Heart left ventricle (tissue), 16 donors: ENCODE results near the gene IQCH. TPM values are rescaled to one million over a fixed set of nuclear protein-coding genes. Genes with fewer than 3 reads are reported as not detected.
A peak's percentile ranks its signal among the peaks of the same experiment; 100 is the strongest.

Experiments used
- ATAC-seq, 4 donors: fragments of 200-7000 bp; cut with Tn5 transposase; one replicate each; pipeline ENCODE4 v1.9.1; 2020 to 2022; ENCODE audit warnings: moderate library complexity in 4 of 4, mild to moderate bottlenecking in 3 of 4, moderate number of reproducible peaks in 1 of 4
- DNase-seq, 5 donors: peaks; one replicate each; pipeline ENCODE4 v3.0.0-alpha.2; 2020
- H3K27ac ChIP-seq, 12 donors: fragments of 200-600 bp; sonication (generic) in 4 of 12; one replicate each; pipeline versions ENCODE4 v1.5.0 to v1.8.0; 2016 to 2022; ENCODE audit warnings: mild to moderate bottlenecking in 2 of 12
- H3K27me3 ChIP-seq, 9 donors: fragments of 200-600 bp; sonication (generic) in 2 of 9; one replicate each; pipeline versions ENCODE4 v1.5.1 to v1.8.0; 2016 to 2022; ENCODE audit warnings: mild to moderate bottlenecking in 3 of 9
- H3K36me3 ChIP-seq, 9 donors: fragments of 200-600 bp; sonication (generic) in 2 of 9; one replicate each; pipeline versions ENCODE4 v1.5.0 to v1.8.0; 2018 to 2022; ENCODE audit warnings: mild to moderate bottlenecking in 2 of 9
- H3K4me1 ChIP-seq, 12 donors: fragments of 200-600 bp; sonication (generic) in 4 of 12; one replicate each; pipeline versions ENCODE4 v1.5.0 to v1.8.0; 2016 to 2022; ENCODE audit warnings: mild to moderate bottlenecking in 3 of 12
- H3K4me3 ChIP-seq, 12 donors: fragments of 200-600 bp; sonication (generic) in 4 of 12; one replicate each; pipeline versions ENCODE4 v1.5.0 to v1.8.0; 2017 to 2022; ENCODE audit warnings: mild to moderate bottlenecking in 9 of 12, moderate library complexity in 4 of 12
- H3K9me3 ChIP-seq, 12 donors: fragments of 200-600 bp; sonication (generic) in 4 of 12; one replicate each; pipeline versions ENCODE4 v1.5.0 to v1.8.0; 2016 to 2022; ENCODE audit warnings: mild to moderate bottlenecking in 1 of 12
- CTCF ChIP-seq, 12 donors: fragments of 200-600 bp; sonication (generic) in 4 of 12; IDR thresholded peaks; one replicate each; pipeline versions ENCODE4 v1.5.0 to v1.8.0; 2018 to 2022; ENCODE audit warnings: antibody characterized with exemption in 12 of 12, mild to moderate bottlenecking in 5 of 12
- POLR2A ChIP-seq, 2 donors: fragments of 450-650 bp; IDR thresholded peaks; one replicate each; pipeline ENCODE4 v1.6.1; 2017; ENCODE audit warnings: antibody characterized with exemption in 2 of 2, mild to moderate bottlenecking in 2 of 2, moderate library complexity in 2 of 2
- WGBS, 4 donors: extraction: QIAGEN DNeasy Blood & Tissue Kit in 2 of 4; methylation state at CpG; one replicate each; pipeline versions ENCODE4 v1.1.5 to v1.1.7; 2013 to 2018; 5-methylcytosine and 5-hydroxymethylcytosine counted together
- intact Hi-C, 10 donors: fragments of 100-400 bp; cut with DNase I; formaldehyde crosslinking; loops; one replicate each; pipeline versions ENCODE4 v1.11.1 to v1.14.2; 2022
- polyA plus RNA-seq, 2 donors: library from polyadenylated mRNA; stranded (reverse); fragments of 200-250 nt; gene quantifications; one replicate each; pipeline ENCODE4 v1.2.3, GENCODE V29; 2013
- total RNA-seq, 9 donors: library from RNA; depleted of rRNA in 2 of 9; stranded (reverse); fragments of >200 nt in 2 of 9; fragmentation: NEBNext Ultra II Directional in 3 of 9; extraction: Animal tissue kit (Norgen Biotek cat#: 25700) in 3 of 9; gene quantifications; one replicate each; pipeline versions ENCODE4 v1.1.0 to v1.2.4, GENCODE V29; 2016 to 2023
- donor health status: ischemic (EF 13 %, LVEDD 7.1; RV severe dilation, severe dysfunction).
- donor health status: healthy with polysubstance abuse.
- donor health status: DM: no; HTN: yes; CAD: no.
- donor health status: DM: no; HTN: no; CAD: no.
- donor health status: ischemic (EF 25% LVEDD 6.9; RV normal size, moderate dysfunction).
- donor health status: ischemic (EF 25% LVEDD 5.7; RV mildly dilated, moderate dysfunction).
- donor health status: healthy.
- donor health status: DM: yes; HTN: yes; CAD: no.
- donor health status: ischemic (EF 35%, LVEDD 5.7; RV mildly dilated, moderate dysfunction).
- donor health status: nonischemic (EF 11% LVEDD 7.7; RV severe dilation, severe dysfunction).
- donor health status: DM: yes; HTN: yes; CAD: no.
- donor health status: PGD.
- donor health status: ischemic (EF 29% LVEDD 5.4; RV normal size, mild dysfunction).
- donor health status: nonischemic (EF 23%, LVEDD 6.1; RV moderate dilation, normal function).

Gene IQCH
- total and polyA plus RNA-seq, 11 donors: 0.11 to 3.3 (median 1.4) TPM

- intact Hi-C loops: no loop called here
- TF ChIP-seq CTCF (IDR thresholded peaks at IDR 0.05): no peak
- no peaks in the 10 kb centered on the region for H3K36me3 ChIP-seq
- ATAC-seq (no peak), DNase-seq (no peak)
- H3K27me3 ChIP-seq: no peaks in the 10 kb centered on the region
- peaks cover 0 to 11% (median 0%) of the 10 kb centered on the region in 12 donors for H3K9me3 ChIP-seq
- H3K4me1 ChIP-seq: peaks cover 0 to 14% (median 0%) of the 10 kb centered on the region in 12 donors
- no peak overlapping the region for H3K27ac ChIP-seq
- WGBS, 4 donors: 61 to 84% (median 73%) methylated on average over 1 of the region's 1 CpG
- no peak overlapping the region for H3K4me3 ChIP-seq
These were observed 226.2 kb downstream of the IQCH start for GRCh38 chr15:67480741-67481140.

GRCh38 chr15:67481680-67482079 is 227.1 kb downstream of the IQCH start:
- TF ChIP-seq CTCF (IDR thresholded peaks at IDR 0.05) (no peak), POLR2A (IDR thresholded peaks at IDR 0.05) (no peak)
- Histone ChIP-seq H3K4me3 (no peak overlapping the region), H3K9me3 (peaks cover 0 to 11% (median 0%) of the 10 kb centered on the region in 12 donors), H3K27me3 (no peaks in the 10 kb centered on the region), H3K27ac (no peak overlapping the region), H3K36me3 (no peaks in the 10 kb centered on the region), H3K4me1 (peaks cover 0 to 14% (median 0%) of the 10 kb centered on the region in 12 donors)
- 91 to 98% (median 94%) methylated on average over 2 of the region's 2 CpGs for WGBS, 4 donors
- DNase-seq: no peak
- ATAC-seq: no peak
- intact Hi-C loops: no loop called here

DNA sequence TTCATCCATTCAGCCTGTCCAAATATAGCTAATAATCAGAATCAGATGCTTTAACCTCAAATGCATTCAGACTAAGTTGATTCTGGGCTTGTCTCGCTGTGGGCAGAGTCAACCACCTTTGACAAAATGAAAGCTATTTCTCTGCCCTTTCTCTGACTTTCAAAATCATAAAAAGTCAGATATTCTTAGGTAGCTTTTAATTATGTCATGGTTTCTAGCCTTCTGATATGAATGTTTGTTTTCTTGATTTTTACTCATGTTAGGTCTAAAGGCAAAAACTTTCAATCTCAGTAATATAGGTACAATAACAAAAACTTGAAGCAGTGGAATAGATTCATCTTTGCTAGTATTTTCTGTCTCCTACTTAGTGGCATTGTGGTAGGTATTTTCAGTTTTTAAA is 241.0 kb downstream of the IQCH start:
- no peaks in the 10 kb centered on the region for H3K27me3 ChIP-seq
- no peak for TF ChIP-seq POLR2A (IDR thresholded peaks at IDR 0.05)
- TF ChIP-seq CTCF (IDR thresholded peaks at IDR 0.05): no peak
- H3K36me3 ChIP-seq: peaks cover 0 to 3% (median 0%) of the 10 kb centered on the region in 9 donors
- H3K4me3 ChIP-seq: no peak overlapping the region
- H3K4me1 ChIP-seq: no peaks in the 10 kb centered on the region
- intact Hi-C loops: no loop called here
- ATAC-seq (no peak), DNase-seq (no peak)
- H3K9me3 ChIP-seq: no peaks in the 10 kb centered on the region
- H3K27ac ChIP-seq: no peak overlapping the region
- WGBS, 4 donors: 97 to 100% (median 99%) methylated on average over 1 of the region's 1 CpG

- intact Hi-C loops: loop anchor here in 5 of 10 donors (2.0 to 5.0 kb wide), 2 partner anchors 331 to 336 kb away; no protein-coding TSS in a partner anchor
- H3K9me3 ChIP-seq: no peaks in the 10 kb centered on the region
- peak overlapping the region in 1 of 12 donors; percentile 5 for H3K4me3 ChIP-seq
- WGBS, 4 donors: 23 to 35% (median 30%) methylated on average over 2 of the region's 2 CpGs
- no peaks in the 10 kb centered on the region for H3K36me3 ChIP-seq
- ATAC-seq: peak in 1 of 4 donors; percentile 39
- DNase-seq: no peak
- H3K27ac ChIP-seq: no peak overlapping the region
- TF ChIP-seq POLR2A (IDR thresholded peaks at IDR 0.05) (no peak), CTCF (IDR thresholded peaks at IDR 0.05) (peak in 9 of 12 donors; percentile 10 to 52 (median 38))
- H3K4me1 ChIP-seq: peaks cover 0 to 6% (median 0%) of the 10 kb centered on the region in 12 donors
- H3K27me3 ChIP-seq: no peaks in the 10 kb centered on the region
These were observed 246.7 kb downstream of the IQCH start for GRCh38 chr15:67501177-67501835.
